ENCODE results near the gene EIF3I. TPM values are rescaled to one million over a fixed set of nuclear protein-coding genes. Genes with fewer than 3 reads are reported as not detected.

The EIF3I gene
- polyA plus RNA-seq, 2 of the 4 experiments (the other 2 are of a cell fraction) = 300 to 318 TPM

DNA sequence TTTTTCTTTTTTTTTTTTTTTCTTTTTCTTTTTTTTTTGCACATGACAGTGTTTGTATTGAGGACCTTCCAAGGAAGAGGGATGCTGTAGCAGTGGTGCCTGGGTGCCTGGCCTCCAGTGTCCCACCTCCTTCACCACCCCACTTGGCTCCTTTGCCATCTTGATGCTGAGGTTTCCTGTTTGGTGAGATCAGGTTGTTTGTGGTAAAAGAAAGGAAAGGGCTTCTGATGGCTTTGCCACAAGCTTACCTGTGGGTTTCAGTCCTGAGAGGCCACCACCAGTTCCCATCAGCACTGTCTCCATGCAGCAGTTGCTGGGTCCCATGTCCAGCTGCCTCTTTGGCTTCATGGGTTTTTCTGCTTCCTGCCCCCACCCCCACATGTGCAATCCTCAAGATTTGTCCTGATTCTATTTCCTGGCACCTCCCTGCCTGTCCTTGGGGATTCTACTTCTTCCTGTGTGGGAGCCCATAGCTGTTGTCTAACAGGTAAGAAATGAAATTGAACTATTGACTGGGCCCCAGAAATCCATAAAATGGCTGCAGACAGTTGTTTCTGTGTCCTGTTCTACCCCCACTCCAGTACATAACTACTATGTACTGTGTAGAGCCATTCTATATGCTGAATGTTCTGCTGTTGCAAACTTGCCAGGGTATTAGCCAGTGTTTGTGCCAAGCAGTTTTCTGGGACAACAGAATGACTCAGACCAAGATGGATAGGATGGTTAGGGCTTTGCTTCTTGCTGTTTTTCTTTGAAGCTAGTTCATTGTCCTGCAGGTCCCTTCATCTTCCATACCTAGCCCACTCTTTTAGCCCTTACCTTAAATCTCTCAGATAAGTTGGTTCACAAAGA lies 26.0 kb upstream of the EIF3I start:
- Histone ChIP-seq H3K4me1 (0 out of 3 replicates have a peak, but pooled peaks cover 5% of the 10 kb centered on the region), H3K4me2 (no peak overlapping the region), H3K9me3 (no peaks in the 10 kb centered on the region), H3K27ac (no peak overlapping the region), H3K4me3 (no peak overlapping the region)
- no peak for TF ChIP-seq RFX5 (IDR thresholded peaks at IDR 0.05)
- no peak for TF ChIP-seq HOXA7 (CRISPR knock-in tag; IDR thresholded peaks at IDR 0.05)
- no peak for TF ChIP-seq HEYL (CRISPR knock-in tag; IDR thresholded peaks at IDR 0.05)
- no peak for TF ChIP-seq SMC3 (IDR thresholded peaks at IDR 0.05)
- no peak for TF ChIP-seq FOXS1 (CRISPR knock-in tag; IDR thresholded peaks at IDR 0.05)
- TF ChIP-seq, protein P1, sequence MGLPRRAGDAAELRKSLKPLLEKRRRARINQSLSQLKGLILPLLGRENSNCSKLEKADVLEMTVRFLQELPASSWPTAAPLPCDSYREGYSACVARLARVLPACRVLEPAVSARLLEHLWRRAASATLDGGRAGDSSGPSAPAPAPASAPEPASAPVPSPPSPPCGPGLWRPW (IDR thresholded peaks at IDR 0.05) = no peak
- TF ChIP-seq, protein P2, sequence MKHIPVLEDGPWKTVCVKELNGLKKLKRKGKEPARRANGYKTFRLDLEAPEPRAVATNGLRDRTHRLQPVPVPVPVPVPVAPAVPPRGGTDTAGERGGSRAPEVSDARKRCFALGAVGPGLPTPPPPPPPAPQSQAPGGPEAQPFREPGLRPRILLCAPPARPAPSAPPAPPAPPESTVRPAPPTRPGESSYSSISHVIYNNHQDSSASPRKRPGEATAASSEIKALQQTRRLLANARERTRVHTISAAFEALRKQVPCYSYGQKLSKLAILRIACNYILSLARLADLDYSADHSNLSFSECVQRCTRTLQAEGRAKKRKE (CRISPR knock-in tag; IDR thresholded peaks at IDR 0.05; ENCODE audit: low read depth) = no peak
- no peak for TF ChIP-seq RCOR1 (IDR thresholded peaks at IDR 0.05; ENCODE audit: low read depth, low read length)
- no peak for TF ChIP-seq KDM5A (IDR thresholded peaks at IDR 0.05)
- TF ChIP-seq NPAS2 (CRISPR knock-in tag; IDR thresholded peaks at IDR 0.05; ENCODE audit: borderline replicate concordance) = no peak
- TF ChIP-seq FOSL2 (IDR thresholded peaks at IDR 0.05) = no peak
- TF ChIP-seq FOSL2 (CRISPR knock-in tag; IDR thresholded peaks at IDR 0.05) = no peak
- no peak for TF ChIP-seq ZFP36 (IDR thresholded peaks at IDR 0.05; ENCODE audit: borderline replicate concordance, partially characterized antibody)
- no peak for TF ChIP-seq TFCP2L1 (CRISPR knock-in tag; IDR thresholded peaks at IDR 0.05)
- TF ChIP-seq CHD2 (IDR thresholded peaks at IDR 0.05; ENCODE audit: low read length, partially characterized antibody) = no peak
- TF ChIP-seq, protein P3, sequence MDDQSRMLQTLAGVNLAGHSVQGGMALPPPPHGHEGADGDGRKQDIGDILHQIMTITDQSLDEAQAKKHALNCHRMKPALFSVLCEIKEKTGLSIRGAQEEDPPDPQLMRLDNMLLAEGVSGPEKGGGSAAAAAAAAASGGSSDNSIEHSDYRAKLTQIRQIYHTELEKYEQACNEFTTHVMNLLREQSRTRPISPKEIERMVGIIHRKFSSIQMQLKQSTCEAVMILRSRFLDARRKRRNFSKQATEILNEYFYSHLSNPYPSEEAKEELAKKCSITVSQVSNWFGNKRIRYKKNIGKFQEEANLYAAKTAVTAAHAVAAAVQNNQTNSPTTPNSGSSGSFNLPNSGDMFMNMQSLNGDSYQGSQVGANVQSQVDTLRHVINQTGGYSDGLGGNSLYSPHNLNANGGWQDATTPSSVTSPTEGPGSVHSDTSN (IDR thresholded peaks at IDR 0.05) = no peak
- no peak for TF ChIP-seq MAZ (IDR thresholded peaks at IDR 0.05; ENCODE audit: borderline replicate concordance, low read depth, low read length)
- TF ChIP-seq KDM1A (IDR thresholded peaks at IDR 0.05; ENCODE audit: low read depth) = no peak
- no peak for TF ChIP-seq NR3C1 (IDR thresholded peaks at IDR 0.05)
- no peak for ATAC-seq
- CTCF ChIA-PET = no interaction called here
- POLR2A ChIA-PET = interaction anchor here (1.5 kb wide), 1 partner anchor 20 kb away, joined by 5 read pairs; no protein-coding TSS in a partner anchor
- DNase-seq (ENCODE audit: low read depth in 1 of 2, low spot score in 1 of 2) = no peak
- no peak for FAIRE-seq

DNA sequence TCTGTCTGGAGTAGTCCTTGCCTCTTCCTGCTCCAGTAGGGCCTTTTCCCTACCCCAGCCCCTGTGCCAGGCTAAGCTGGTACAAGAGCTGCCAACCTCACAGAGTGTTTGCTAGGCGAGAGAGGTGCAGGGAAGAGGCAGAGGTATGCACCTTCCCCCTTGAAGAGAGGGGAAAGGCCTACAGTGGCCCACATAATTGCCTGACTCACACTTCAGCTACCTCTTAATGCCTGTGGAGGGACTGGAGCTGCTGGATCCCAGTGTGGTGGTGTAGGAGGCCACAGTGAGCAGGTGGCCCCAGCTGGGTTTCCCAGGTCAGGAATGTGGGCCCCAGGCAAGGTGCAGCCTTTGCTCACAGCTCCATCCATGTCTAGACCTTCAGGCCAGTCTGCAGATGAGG lies 25.1 kb upstream of the EIF3I start:
- CTCF ChIA-PET = interaction anchor here (0.7 kb wide), 1 partner anchor 18 kb away, joined by 3 read pairs; no protein-coding TSS in a partner anchor
- WGBS (ENCODE audit: missing lambda C conversion rate) = 90% methylated on average over 1 of the region's 1 CpG

More for the DNA sequence above, 25.1 kb upstream of the EIF3I start:
- 0 out of 3 replicates have a peak, but pooled peaks cover 5% of the 10 kb centered on the region for H3K4me1 ChIP-seq
- H3K4me2 ChIP-seq = no peak overlapping the region
- TF ChIP-seq KDM5A (IDR thresholded peaks at IDR 0.05) (no peak), KDM1A (IDR thresholded peaks at IDR 0.05; ENCODE audit: low read depth) (no peak), CBX8 (IDR thresholded peaks at IDR 0.05) (no peak), HEYL (CRISPR knock-in tag; IDR thresholded peaks at IDR 0.05) (no peak), RNF2 (IDR thresholded peaks at IDR 0.05; ENCODE audit: borderline replicate concordance, low read depth) (no peak), CBX2 (IDR thresholded peaks at IDR 0.05; ENCODE audit: borderline replicate concordance, low read depth) (no peak), RARB (CRISPR knock-in tag; IDR thresholded peaks at IDR 0.05) (no peak)
- TF ChIP-seq, protein P4, sequence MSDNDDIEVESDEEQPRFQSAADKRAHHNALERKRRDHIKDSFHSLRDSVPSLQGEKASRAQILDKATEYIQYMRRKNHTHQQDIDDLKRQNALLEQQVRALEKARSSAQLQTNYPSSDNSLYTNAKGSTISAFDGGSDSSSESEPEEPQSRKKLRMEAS (IDR thresholded peaks at IDR 0.05) = no peak
- TF ChIP-seq, protein P5, sequence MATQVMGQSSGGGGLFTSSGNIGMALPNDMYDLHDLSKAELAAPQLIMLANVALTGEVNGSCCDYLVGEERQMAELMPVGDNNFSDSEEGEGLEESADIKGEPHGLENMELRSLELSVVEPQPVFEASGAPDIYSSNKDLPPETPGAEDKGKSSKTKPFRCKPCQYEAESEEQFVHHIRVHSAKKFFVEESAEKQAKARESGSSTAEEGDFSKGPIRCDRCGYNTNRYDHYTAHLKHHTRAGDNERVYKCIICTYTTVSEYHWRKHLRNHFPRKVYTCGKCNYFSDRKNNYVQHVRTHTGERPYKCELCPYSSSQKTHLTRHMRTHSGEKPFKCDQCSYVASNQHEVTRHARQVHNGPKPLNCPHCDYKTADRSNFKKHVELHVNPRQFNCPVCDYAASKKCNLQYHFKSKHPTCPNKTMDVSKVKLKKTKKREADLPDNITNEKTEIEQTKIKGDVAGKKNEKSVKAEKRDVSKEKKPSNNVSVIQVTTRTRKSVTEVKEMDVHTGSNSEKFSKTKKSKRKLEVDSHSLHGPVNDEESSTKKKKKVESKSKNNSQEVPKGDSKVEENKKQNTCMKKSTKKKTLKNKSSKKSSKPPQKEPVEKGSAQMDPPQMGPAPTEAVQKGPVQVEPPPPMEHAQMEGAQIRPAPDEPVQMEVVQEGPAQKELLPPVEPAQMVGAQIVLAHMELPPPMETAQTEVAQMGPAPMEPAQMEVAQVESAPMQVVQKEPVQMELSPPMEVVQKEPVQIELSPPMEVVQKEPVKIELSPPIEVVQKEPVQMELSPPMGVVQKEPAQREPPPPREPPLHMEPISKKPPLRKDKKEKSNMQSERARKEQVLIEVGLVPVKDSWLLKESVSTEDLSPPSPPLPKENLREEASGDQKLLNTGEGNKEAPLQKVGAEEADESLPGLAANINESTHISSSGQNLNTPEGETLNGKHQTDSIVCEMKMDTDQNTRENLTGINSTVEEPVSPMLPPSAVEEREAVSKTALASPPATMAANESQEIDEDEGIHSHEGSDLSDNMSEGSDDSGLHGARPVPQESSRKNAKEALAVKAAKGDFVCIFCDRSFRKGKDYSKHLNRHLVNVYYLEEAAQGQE (IDR thresholded peaks at IDR 0.05) = no peak
- TF ChIP-seq, protein P2 (CRISPR knock-in tag; IDR thresholded peaks at IDR 0.05; ENCODE audit: low read depth) = no peak
- ATAC-seq (no peak), DNase-seq (ENCODE audit: low read depth in 1 of 2, low spot score in 1 of 2) (no peak), FAIRE-seq (no peak)
- no peaks in the 10 kb centered on the region for H3K9me3 ChIP-seq
- H3K27ac ChIP-seq = no peak overlapping the region
- H3K4me3 ChIP-seq = no peak overlapping the region
- POLR2A ChIA-PET = interaction anchor here (0.8 to 1.5 kb wide), 2 partner anchors 17 to 19 kb away, joined by 4 to 5 read pairs; partner anchors contain the start of gene TXLNA

Data from A549 (cell line).